Spleen (tissue), 11 donors: ENCODE measurements around the gene MAOB. TPM values are rescaled to one million over a fixed set of nuclear protein-coding genes. Genes with fewer than 3 reads are reported as not detected.

Experiments used
- DNase-seq: peaks from one replicate; pipeline ENCODE4 v3.0.0-alpha.2; 2020
- H3K27ac ChIP-seq, 8 donors: fragments of 200-600 bp; sonication (generic) in 7 of 8; 1 replicate in 4 of 8; 2 replicates in 4 of 8; pipeline versions ENCODE4 v1.5.0 to v1.8.0; 2016 to 2021; ENCODE audit warnings: inconsistent platforms in 4 of 8, mild to moderate bottlenecking in 4 of 8, moderate library complexity in 1 of 8
- H3K27me3 ChIP-seq, 7 donors: fragments of 200-600 bp; sonication (generic) in 6 of 7; replicated peaks in 1 of 7; 1 replicate in 4 of 7; 2 replicates in 3 of 7; pipeline versions ENCODE4 v1.5.0 to v1.8.0; 2016 to 2021; ENCODE audit warnings: inconsistent platforms in 3 of 7, mild to moderate bottlenecking in 1 of 7
- H3K36me3 ChIP-seq, 6 donors: fragments of 200-600 bp; sonication (generic) in 5 of 6; 1 replicate in 4 of 6; 2 replicates in 2 of 6; pipeline versions ENCODE4 v1.5.0 to v1.8.0; 2016 to 2021; ENCODE audit warnings: inconsistent platforms in 2 of 6
- H3K4me1 ChIP-seq, 6 donors: fragments of 200-600 bp; sonication (generic) in 5 of 6; 1 replicate in 3 of 6; 2 replicates in 3 of 6; pipeline versions ENCODE4 v1.5.0 to v1.8.0; 2016 to 2021; ENCODE audit warnings: inconsistent platforms in 3 of 6
- H3K4me3 ChIP-seq, 8 donors: fragments of 200-600 bp; sonication (generic) in 7 of 8; 1 replicate in 4 of 8; 2 replicates in 4 of 8; pipeline versions ENCODE4 v1.5.0 to v1.8.0; 2016 to 2021; ENCODE audit warnings: inconsistent platforms in 4 of 8, mild to moderate bottlenecking in 4 of 8, moderate library complexity in 2 of 8
- H3K9me3 ChIP-seq, 8 donors: fragments of 200-600 bp; sonication (generic) in 7 of 8; 1 replicate in 4 of 8; 2 replicates in 4 of 8; pipeline versions ENCODE4 v1.5.0 to v1.8.0; 2016 to 2021; ENCODE audit warnings: inconsistent platforms in 4 of 8
- CTCF ChIP-seq, 11 experiments: fragments of 200-600 bp in 7 of 11; fragments of 450-650 bp in 4 of 11; sonication (generic) in 4 of 11; IDR thresholded peaks in 8 of 11; conservative IDR thresholded peaks in 3 of 11; 1 replicate in 7 of 11; 2 replicates in 4 of 11; pipeline versions ENCODE4 v1.4.0 to v1.8.0; 2016 to 2021; ENCODE audit warnings: antibody characterized with exemption in 11 of 11, inconsistent platforms in 4 of 11, mild to moderate bottlenecking in 1 of 11
- POLR2A ChIP-seq, 3 donors: fragments of 450-650 bp; IDR thresholded peaks; one replicate each; pipeline ENCODE4 v1.5.1; 2017; ENCODE audit warnings: antibody characterized with exemption in 3 of 3, mild to moderate bottlenecking in 1 of 3
- POLR2AphosphoS5 ChIP-seq, 3 donors: sonication (generic); formaldehyde crosslinking; IDR thresholded peaks; one replicate each; pipeline ENCODE4 v1.5.1; 2017; ENCODE audit warnings: antibody characterized with exemption in 3 of 3
- WGBS, 5 donors: extraction: QIAGEN DNeasy Blood & Tissue Kit in 3 of 5; methylation state at CpG; one replicate each; pipeline versions ENCODE4 v1.1.5 to v1.1.7; 2013 to 2018; 5-methylcytosine and 5-hydroxymethylcytosine counted together
- intact Hi-C: fragments of 100-400 bp; cut with DNase I; formaldehyde crosslinking; loops from one replicate; pipeline ENCODE4 v1.15.0; 2023; ENCODE audit warnings: low total_unique reads
- polyA plus RNA-seq, 3 donors: library from polyadenylated mRNA; stranded (reverse); fragments of 200-250 nt; gene quantifications; one replicate each; pipeline ENCODE4 v1.2.1, GENCODE V29; 2013
- total RNA-seq, 7 donors: library from RNA; depleted of rRNA in 3 of 7; stranded (reverse); fragments of >200 nt in 3 of 7; fragmentation: NEBNext Ultra II Directional in 4 of 7; extraction: Animal tissue kit (Norgen Biotek cat#: 25700) in 4 of 7; gene quantifications; one replicate each; pipeline versions ENCODE4 v1.1.0 to v1.2.1, GENCODE V29; 2016 to 2021
- donor health status: healthy with polysubstance abuse.
- donor health status: DM: no; HTN: no; CAD: no; lungs with moderate emphysema.
- donor health status: DM: no; HTN: no; CAD: no.
- donor health status: Bipolar disorder and iron deficiency.
- donor health status: healthy.
- donor health status: DM: no; HTN: no; CAD: no.
- donor health status: DM: yes; HTN: yes; CAD: no.

The MAOB gene
- total and polyA plus RNA-seq, 10 donors: 0.60 to 8.7 (median 1.6) TPM

- intact Hi-C loops: no loop called here
- H3K4me1 ChIP-seq: no peaks in the 10 kb centered on the region
- no peaks in the 10 kb centered on the region for H3K9me3 ChIP-seq
- peaks cover 0 to 7% (median 0%) of the 10 kb centered on the region in 7 donors for H3K27me3 ChIP-seq
- DNase-seq: no peak
- no peak overlapping the region for H3K27ac ChIP-seq
- WGBS, 5 donors: 50 to 64% (median 59%) methylated on average over 8 of the region's 8 CpGs
- no peaks in the 10 kb centered on the region for H3K36me3 ChIP-seq
- no peak overlapping the region for H3K4me3 ChIP-seq
- TF ChIP-seq CTCF (IDR thresholded peaks at IDR 0.05 in 8 of 11, conservative IDR thresholded peaks at IDR 0.05 in 3 of 11) (no peak), POLR2A (IDR thresholded peaks at IDR 0.05) (no peak)
These were observed 21.4 kb downstream of the MAOB start for GRCh38 chrX:43860646-43861370.

GRCh38 chrX:43853225-43853828 lies 28.9 kb downstream of the MAOB start:
- no peaks in the 10 kb centered on the region for H3K36me3 ChIP-seq
- no peak overlapping the region for H3K4me3 ChIP-seq
- H3K27ac ChIP-seq: no peak overlapping the region
- intact Hi-C loops: no loop called here
- WGBS, 5 donors: 77 to 96% (median 88%) methylated on average over 3 to 6 of the region's 6 CpGs
- peaks cover 0 to 6% (median 0%) of the 10 kb centered on the region in 7 donors for H3K27me3 ChIP-seq
- no peak for DNase-seq
- H3K4me1 ChIP-seq: no peaks in the 10 kb centered on the region
- no peaks in the 10 kb centered on the region for H3K9me3 ChIP-seq
- TF ChIP-seq POLR2AphosphoS5 (IDR thresholded peaks at IDR 0.05): no peak
- no peak for TF ChIP-seq CTCF (IDR thresholded peaks at IDR 0.05 in 8 of 11, conservative IDR thresholded peaks at IDR 0.05 in 3 of 11)
- TF ChIP-seq POLR2A (IDR thresholded peaks at IDR 0.05): no peak

DNA sequence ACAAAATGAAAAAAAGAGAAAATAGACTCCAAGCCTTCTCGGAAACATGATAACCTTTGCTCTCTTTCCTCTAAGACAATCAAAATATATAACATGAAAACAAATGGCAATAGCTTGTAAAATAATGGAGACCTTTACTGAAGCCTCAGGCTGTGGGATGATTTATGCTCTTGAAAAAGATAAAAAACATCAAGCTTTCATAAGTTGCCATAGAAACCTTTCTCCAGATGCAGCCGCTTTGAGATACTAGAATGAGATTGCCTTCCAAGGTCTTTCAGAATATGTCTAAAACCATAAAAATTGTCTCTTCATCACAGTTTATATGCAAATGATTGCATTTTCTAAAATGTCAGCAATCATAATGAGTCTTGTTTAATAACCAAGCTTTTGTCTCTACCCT lies 31.6 kb downstream of the MAOB start:
- Histone ChIP-seq H3K27me3 (peaks cover 0 to 18% (median 0%) of the 10 kb centered on the region in 7 donors), H3K36me3 (no peaks in the 10 kb centered on the region), H3K9me3 (no peaks in the 10 kb centered on the region), H3K4me1 (no peaks in the 10 kb centered on the region), H3K4me3 (no peak overlapping the region), H3K27ac (no peak overlapping the region)
- WGBS, 5 donors: 80 to 91% (median 88%) methylated on average over 2 of the region's 2 CpGs
- no peak for DNase-seq
- intact Hi-C loops: no loop called here
- TF ChIP-seq POLR2AphosphoS5 (IDR thresholded peaks at IDR 0.05): no peak
- no peak for TF ChIP-seq POLR2A (IDR thresholded peaks at IDR 0.05)
- TF ChIP-seq CTCF (IDR thresholded peaks at IDR 0.05 in 8 of 11, conservative IDR thresholded peaks at IDR 0.05 in 3 of 11): no peak

DNA sequence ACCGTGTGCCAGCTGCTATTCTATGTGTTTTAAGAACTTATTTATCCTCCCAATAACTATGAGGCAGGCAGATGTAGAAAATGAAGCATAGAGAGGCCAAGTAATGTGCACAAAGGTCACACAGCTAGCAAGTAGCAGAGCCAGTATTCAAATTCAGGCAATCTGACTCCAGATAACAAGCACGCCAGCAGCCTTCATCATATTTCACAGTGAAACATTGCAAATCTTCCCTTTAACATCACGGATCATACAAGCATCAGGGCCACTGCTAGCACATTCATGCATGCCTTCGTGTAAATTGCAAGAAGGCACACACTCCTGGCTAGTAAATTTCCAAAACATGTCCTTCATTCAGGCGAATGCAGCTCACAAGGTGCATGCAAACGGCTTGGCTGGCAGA lies 33.1 kb downstream of the MAOB start:
- intact Hi-C loops: no loop called here
- no peak for DNase-seq
- H3K4me1 ChIP-seq: no peaks in the 10 kb centered on the region
- H3K36me3 ChIP-seq: no peaks in the 10 kb centered on the region
- H3K27ac ChIP-seq: no peak overlapping the region
- WGBS, 5 donors: 56 to 90% (median 83%) methylated on average over 6 of the region's 6 CpGs
- TF ChIP-seq CTCF (IDR thresholded peaks at IDR 0.05 in 8 of 11, conservative IDR thresholded peaks at IDR 0.05 in 3 of 11) (no peak), POLR2A (IDR thresholded peaks at IDR 0.05) (no peak), POLR2AphosphoS5 (IDR thresholded peaks at IDR 0.05) (no peak)
- H3K27me3 ChIP-seq: peaks cover 0 to 18% (median 0%) of the 10 kb centered on the region in 7 donors
- H3K9me3 ChIP-seq: no peaks in the 10 kb centered on the region
- H3K4me3 ChIP-seq: no peak overlapping the region
